ENCODE data around the gene C9orf78. TPM values are rescaled to one million over a fixed set of nuclear protein-coding genes. Genes with fewer than 3 reads are reported as not detected.
A peak's percentile ranks its signal among the peaks of the same experiment; 100 is the strongest.

C9orf78 gene
- total and polyA plus RNA-seq, 9 of the 15 experiments (the other 6 are each of a cell fraction or from before 2014, with no cell fraction given), result 94.6 to 266 (median 202) TPM

DNA sequence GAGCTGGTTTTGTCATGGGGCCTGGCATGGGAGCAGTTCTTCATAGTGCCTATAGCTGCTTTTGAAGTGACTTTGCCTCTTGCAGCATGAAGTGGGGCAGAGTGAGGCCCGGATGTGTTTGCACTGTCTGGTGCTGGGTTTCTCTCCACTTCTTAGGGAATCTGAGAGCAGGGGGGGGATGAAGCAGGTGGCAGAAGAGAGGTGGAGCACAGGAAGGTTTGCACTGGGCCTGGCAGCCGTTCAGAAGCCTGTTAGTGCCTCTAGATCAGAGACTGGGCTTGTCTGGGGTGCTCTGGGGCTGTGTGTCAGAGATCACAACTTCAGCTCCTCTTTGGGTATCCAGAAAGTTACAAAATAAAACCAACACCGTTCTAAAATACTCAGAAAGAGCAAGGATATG lies 18.5 kb upstream of the C9orf78 start:
- no TSS peak for BruUV-seq (replicated peaks)
- intact Hi-C loops (cut with micrococcal nuclease), result no loop called here
- Histone ChIP-seq H3K27ac (ENCODE audit: extremely low read depth, low read depth, low read length) (no peak overlapping the region), H3K4me1 (replicated peaks in 1 of 2; ENCODE audit: control insufficient read depth in 2 of 2, insufficient read depth in 2 of 2, low read length in 2 of 2) (peaks cover 23 to 27% of the 10 kb centered on the region in 2 experiments; a peak in 4 of 5 replicates), H3K9me3 (replicated peaks; ENCODE audit: control insufficient read depth, insufficient read depth, low read depth, low read length) (no peaks in the 10 kb centered on the region), H2AFZ (ENCODE audit: low read depth, low read length) (no peak overlapping the region), H3K27me3 (ENCODE audit: control insufficient read depth in 2 of 2, insufficient read depth in 2 of 2, low read length in 2 of 2) (no peaks in the 10 kb centered on the region), H3K9me1 (ENCODE audit: control insufficient read depth, insufficient read depth, low read length) (no peaks in the 10 kb centered on the region), H3K9ac (ENCODE audit: insufficient read depth in 1 of 2, low read depth in 2 of 2, low read length in 2 of 2) (0 out of 4 replicates have a peak overlapping the region, but pooled peaks of 1 of the 2 experiments have one; percentile 22), H3K36me3 (ENCODE audit: control insufficient read depth, insufficient read depth, low read length) (peaks cover 91% of the 10 kb centered on the region), H3K79me2 (ENCODE audit: control insufficient read depth, insufficient read depth, low read length) (peaks cover 20% of the 10 kb centered on the region), H3K4me3 (no peak overlapping the region), H4K20me1 (replicated peaks; ENCODE audit: control insufficient read depth, insufficient read depth, low read length) (no peaks in the 10 kb centered on the region), H3K4me2 (ENCODE audit: insufficient read depth, low read length) (no peak overlapping the region)
- in situ Hi-C loops (cut with MboI), result no loop called here
- no peak for DNase-seq (ENCODE audit: extremely low read depth in 1 of 4, low spot score in 3 of 4)
- WGBS (ENCODE audit: insufficient coverage, low coverage, missing lambda C conversion rate), result 51% methylated on average over 3 of the region's 3 CpGs
- ATAC-seq, result no peak
- ChIA-PET CTCF (ENCODE audit: low intra/inter-chr PET ratio) (no interaction called here), POLR2A (interaction anchor here (0.8 to 7.5 kb wide), 5 partner anchors 8 to 53 kb away, joined by 3 to 91 read pairs (median 7); no protein-coding TSS in a partner anchor)
- no peak for FAIRE-seq
- TF ChIP-seq SP1 (CRISPR knock-in tag; IDR thresholded peaks at IDR 0.05), result no peak
- TF ChIP-seq KDM4B (IDR thresholded peaks at IDR 0.05; ENCODE audit: borderline replicate concordance in 2 of 2, low read depth in 1 of 2), result no peak
- no peak for TF ChIP-seq SETDB1 (IDR thresholded peaks at IDR 0.05; ENCODE audit: low read length)
- TF ChIP-seq ZNF764 (CRISPR knock-in tag; IDR thresholded peaks at IDR 0.05; ENCODE audit: low read depth), result no peak
- TF ChIP-seq ZNF282 (CRISPR knock-in tag; IDR thresholded peaks at IDR 0.05), result no peak
- TF ChIP-seq SMAD4 (CRISPR knock-in tag; conservative IDR thresholded peaks at IDR 0.05), result no peak
- no peak for TF ChIP-seq TAL1 (IDR thresholded peaks at IDR 0.05)
- TF ChIP-seq JUNB (CRISPR knock-in tag; conservative IDR thresholded peaks at IDR 0.05), result no peak
- TF ChIP-seq SAP30 (IDR thresholded peaks at IDR 0.05; ENCODE audit: borderline replicate concordance, insufficient read depth, low read depth, low read length, poor library complexity, severe bottlenecking), result no peak
- no peak for TF ChIP-seq YY1 (IDR thresholded peaks at IDR 0.05; ENCODE audit: borderline replicate concordance in 1 of 3, control insufficient read depth in 1 of 3, extremely low read depth in 1 of 3, insufficient read depth in 3 of 3, insufficient read length in 1 of 3, insufficient replicate concordance in 2 of 3, low read depth in 1 of 3, low read length in 2 of 3)
- TF ChIP-seq ZNF146 (CRISPR knock-in tag; IDR thresholded peaks at IDR 0.05; ENCODE audit: unreplicated experiment), result no peak
- no peak for TF ChIP-seq POLR3A (IDR thresholded peaks at IDR 0.05; ENCODE audit: borderline replicate concordance, extremely low read depth, insufficient read depth, insufficient read length)
- no peak for TF ChIP-seq MYC (IDR thresholded peaks at IDR 0.05; ENCODE audit: low read depth, low read length)
- TF ChIP-seq MYC (CRISPR knock-in tag; IDR thresholded peaks at IDR 0.05; ENCODE audit: borderline replicate concordance, low read depth), result no peak
- TF ChIP-seq MEF2D (tag; conservative IDR thresholded peaks at IDR 0.05; ENCODE audit: low read depth), result no peak
- TF ChIP-seq ESRRB (CRISPR knock-in tag; IDR thresholded peaks at IDR 0.05; ENCODE audit: borderline replicate concordance), result no peak
